Skin of body (tissue), 2 donors: ENCODE measurements around the gene SBF2. TPM values are rescaled to one million over a fixed set of nuclear protein-coding genes. Genes with fewer than 3 reads are reported as not detected.

Source experiments
- DNase-seq: peaks from one replicate; lab custom pipeline; 2025; lab: John Stamatoyannopoulos, UW
- total RNA-seq: library from RNA; depleted of rRNA; stranded (reverse); fragments of >200 nt; gene quantifications from one replicate; pipeline ENCODE4 v1.2.3, GENCODE V29; 2014

Gene SBF2
- total RNA-seq, 1 donor from 2014 or later, result 62.5 TPM

GRCh38 chr11:9861860-9862725 is 431.9 kb downstream of the SBF2 start:
- DNase-seq, result no peak

GRCh38 chr11:9859554-9860305 is 434.3 kb downstream of the SBF2 start:
- no peak for DNase-seq

GRCh38 chr11:9858822-9859221 is 435.2 kb downstream of the SBF2 start:
- no peak for DNase-seq

- no peak for DNase-seq
Measured at GRCh38 chr11:9858218-9858617, 435.8 kb downstream of the SBF2 start.

GRCh38 chr11:9855579-9856287 is 438.3 kb downstream of the SBF2 start:
- no peak for DNase-seq

GRCh38 chr11:9853929-9854552 is 440.0 kb downstream of the SBF2 start:
- DNase-seq, result no peak

- no peak for DNase-seq
Measured at GRCh38 chr11:9852465-9852864, 441.6 kb downstream of the SBF2 start.

GRCh38 chr11:9851366-9851765 is 442.7 kb downstream of the SBF2 start:
- no peak for DNase-seq

- no peak for DNase-seq
Measured at GRCh38 chr11:9850224-9850895, 443.7 kb downstream of the SBF2 start.

- DNase-seq, result no peak
Measured at GRCh38 chr11:9849389-9849788, 444.6 kb downstream of the SBF2 start.

GRCh38 chr11:9847636-9848035 is 446.4 kb downstream of the SBF2 start:
- no peak for DNase-seq

GRCh38 chr11:9842923-9843322 is 451.1 kb downstream of the SBF2 start:
- no peak for DNase-seq

GRCh38 chr11:9840460-9841004 is 453.5 kb downstream of the SBF2 start:
- DNase-seq, result no peak

GRCh38 chr11:9839550-9839949 is 454.5 kb downstream of the SBF2 start:
- DNase-seq, result no peak

GRCh38 chr11:9838961-9839360 is 455.1 kb downstream of the SBF2 start:
- no peak for DNase-seq

GRCh38 chr11:9838229-9838628 is 455.8 kb downstream of the SBF2 start:
- no peak for DNase-seq

- DNase-seq, result no peak
Measured at GRCh38 chr11:9834291-9834690, 459.7 kb downstream of the SBF2 start.

GRCh38 chr11:9831122-9831521 is 462.9 kb downstream of the SBF2 start:
- DNase-seq, result no peak

GRCh38 chr11:9827708-9828107 is 466.3 kb downstream of the SBF2 start:
- no peak for DNase-seq

GRCh38 chr11:9826390-9826789 is 467.6 kb downstream of the SBF2 start:
- DNase-seq, result no peak

GRCh38 chr11:9825895-9826294 is 468.1 kb downstream of the SBF2 start:
- no peak for DNase-seq
